NCI-H2171 treated with DMSO at 0.1 percent for 48 hours (cell line): ENCODE data around the gene GRIK2.
A peak's percentile ranks its signal among the peaks of the same experiment; 100 is the strongest.

Experiments used
- DNase-seq: peaks from one replicate; lab custom pipeline; 2025; lab: John Stamatoyannopoulos, UW

GRIK2 gene

DNA sequence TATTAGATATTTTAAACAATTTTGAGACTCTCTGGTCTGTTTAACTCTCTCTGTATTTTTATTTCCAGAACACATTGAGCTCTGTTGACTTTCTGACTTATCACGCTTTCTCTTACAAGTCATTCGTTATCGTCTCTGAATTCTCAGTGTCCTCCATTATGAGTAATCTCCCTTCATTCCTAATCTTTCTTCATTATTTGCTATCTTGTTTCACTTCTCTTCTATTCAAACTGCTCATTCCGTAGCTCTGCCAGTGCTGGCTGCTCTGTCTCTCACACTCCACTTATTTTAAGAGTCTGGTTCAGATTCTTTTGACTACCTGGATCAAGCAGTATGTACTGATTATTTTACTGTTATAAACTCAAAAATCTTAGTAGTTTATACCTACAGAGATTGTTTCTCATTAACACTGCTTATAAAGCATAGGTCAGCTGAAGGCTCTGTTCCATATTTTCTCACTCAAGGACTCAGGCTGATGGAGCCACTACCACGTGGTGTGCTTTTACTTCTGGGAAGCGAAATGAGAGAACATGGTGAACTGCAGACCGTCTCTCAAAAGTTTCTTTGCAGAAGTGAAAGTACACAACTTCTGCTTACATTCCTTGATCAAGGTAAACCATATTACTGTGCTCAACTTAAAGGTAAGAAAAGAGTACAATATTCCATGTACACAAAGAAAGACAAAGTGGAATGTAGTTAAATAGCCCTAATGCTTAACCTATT is 485.2 kb downstream of the GRIK2 start:
- DNase-seq = no peak

- no peak for DNase-seq
Measured at GRCh38 chr6:101879782-101880181, 486.3 kb downstream of the GRIK2 start.

DNA sequence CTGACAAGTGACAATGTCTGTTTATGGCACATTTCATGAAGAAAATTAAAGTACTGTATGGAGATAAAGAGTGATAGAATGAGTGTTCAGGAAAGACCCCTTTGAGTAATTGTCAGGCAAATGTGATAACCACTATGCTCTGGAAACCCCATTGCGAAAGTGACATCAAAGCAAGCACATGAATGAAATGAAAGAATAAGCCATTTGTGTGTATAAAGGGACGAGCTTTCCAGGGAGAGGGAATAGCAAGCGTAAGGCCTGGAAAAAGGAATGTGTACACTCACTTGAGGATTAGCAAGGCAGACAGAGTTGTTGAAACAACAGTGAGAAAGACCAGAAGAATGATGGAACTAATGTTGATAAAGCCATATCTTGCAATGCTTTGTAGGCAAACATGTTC is 490.0 kb downstream of the GRIK2 start:
- DNase-seq = no peak

DNA sequence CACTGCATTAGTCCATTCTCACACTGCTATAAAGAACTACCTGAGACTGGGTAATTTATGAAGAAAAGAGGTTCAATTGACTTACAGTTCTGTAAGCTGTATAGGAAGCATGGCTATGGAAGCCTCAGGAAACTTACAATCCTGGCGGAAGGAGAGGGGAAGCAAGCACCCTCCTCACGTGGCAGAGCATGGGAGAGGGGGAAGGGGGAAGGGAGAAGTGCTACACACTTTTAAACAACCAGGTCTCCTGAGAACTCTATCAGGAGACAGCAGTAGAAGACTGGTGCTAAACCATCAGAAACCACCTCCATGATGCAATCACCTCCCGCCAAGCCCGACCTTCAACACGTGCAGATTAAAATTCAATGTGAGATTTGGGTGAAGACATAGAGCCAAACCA is 494.0 kb downstream of the GRIK2 start:
- no peak for DNase-seq

DNA sequence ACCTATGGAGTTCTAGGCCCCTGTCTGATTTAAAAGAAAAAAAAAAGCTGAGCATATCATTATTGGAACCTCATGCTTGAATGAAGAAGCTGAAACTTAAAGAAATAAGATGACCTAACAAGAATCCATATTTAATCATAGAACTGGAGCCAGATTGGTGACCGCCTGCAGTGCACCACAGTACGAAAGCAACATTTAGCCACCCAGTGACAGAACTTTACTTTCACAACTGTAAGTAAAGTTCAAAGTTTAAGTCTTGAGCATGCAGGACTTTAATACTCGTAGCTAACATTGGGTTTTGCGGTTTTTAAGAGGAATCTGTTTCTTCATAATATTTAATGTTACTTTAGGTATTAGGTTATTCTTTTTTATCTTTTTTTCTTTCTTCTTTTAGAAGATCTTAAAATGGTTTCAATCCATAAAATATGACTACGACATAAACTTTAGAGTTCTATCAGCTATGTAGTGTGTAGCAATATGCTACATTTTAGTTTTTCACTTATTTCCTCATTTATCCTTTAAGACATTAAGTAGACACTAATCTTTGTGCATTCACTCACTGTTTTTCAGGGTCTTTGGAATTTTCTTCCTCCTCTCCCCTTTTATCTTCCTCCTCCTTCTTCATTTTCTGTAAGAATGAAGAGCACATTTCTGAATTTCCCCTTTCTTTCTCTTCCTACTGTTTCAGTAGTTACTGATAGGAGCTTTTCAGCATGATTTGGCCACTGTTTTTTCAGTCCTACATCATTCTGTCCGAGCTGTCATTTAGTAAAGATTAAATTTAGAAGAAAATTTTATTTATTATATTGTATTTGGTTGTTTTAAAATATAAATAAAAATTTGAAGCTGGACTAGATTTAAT is 514.1 kb downstream of the GRIK2 start:
- DNase-seq = no peak

DNA sequence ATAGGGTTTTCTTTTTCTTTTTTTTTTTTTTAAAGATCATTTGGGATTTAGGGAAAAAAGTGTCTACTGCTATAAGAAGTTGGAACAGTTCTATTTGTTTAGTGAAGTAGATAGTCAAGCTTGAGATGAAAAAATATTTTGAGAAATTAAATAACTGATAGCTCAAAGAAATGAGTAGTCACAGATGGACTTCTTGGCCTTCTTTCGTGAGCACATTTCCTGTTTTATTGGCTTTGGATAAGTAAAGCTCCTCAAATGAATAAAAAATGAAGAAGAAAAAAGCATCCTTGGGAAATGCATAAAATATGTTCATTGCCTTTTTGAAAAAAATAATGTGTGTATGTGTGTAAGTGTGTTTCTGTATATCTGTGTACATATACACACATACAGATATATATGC is 515.9 kb downstream of the GRIK2 start:
- no peak for DNase-seq

DNA sequence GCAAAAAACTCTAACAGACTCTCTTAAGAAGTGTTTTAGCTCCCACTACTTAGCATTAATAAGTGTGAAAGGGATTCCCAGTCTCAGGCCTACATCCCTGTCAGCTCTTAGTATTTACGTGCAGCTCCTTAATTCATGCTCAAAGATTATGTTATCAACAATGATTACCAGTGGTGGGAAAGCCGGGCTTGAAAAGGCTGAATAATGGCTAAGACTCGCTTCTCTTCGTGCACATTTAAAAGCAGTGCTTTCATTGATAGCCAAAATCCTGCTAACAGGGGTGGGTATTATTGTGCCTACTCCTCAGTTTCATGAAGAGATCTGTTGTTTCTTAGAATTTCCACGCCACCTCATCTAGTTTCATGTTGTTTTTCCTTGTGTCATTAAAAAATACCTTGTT is 518.8 kb downstream of the GRIK2 start:
- no peak for DNase-seq

- no peak for DNase-seq
Measured at GRCh38 chr6:101918471-101918870, 525.0 kb downstream of the GRIK2 start.

- no peak for DNase-seq
Measured at GRCh38 chr6:101921829-101922450, 528.4 kb downstream of the GRIK2 start.

DNA sequence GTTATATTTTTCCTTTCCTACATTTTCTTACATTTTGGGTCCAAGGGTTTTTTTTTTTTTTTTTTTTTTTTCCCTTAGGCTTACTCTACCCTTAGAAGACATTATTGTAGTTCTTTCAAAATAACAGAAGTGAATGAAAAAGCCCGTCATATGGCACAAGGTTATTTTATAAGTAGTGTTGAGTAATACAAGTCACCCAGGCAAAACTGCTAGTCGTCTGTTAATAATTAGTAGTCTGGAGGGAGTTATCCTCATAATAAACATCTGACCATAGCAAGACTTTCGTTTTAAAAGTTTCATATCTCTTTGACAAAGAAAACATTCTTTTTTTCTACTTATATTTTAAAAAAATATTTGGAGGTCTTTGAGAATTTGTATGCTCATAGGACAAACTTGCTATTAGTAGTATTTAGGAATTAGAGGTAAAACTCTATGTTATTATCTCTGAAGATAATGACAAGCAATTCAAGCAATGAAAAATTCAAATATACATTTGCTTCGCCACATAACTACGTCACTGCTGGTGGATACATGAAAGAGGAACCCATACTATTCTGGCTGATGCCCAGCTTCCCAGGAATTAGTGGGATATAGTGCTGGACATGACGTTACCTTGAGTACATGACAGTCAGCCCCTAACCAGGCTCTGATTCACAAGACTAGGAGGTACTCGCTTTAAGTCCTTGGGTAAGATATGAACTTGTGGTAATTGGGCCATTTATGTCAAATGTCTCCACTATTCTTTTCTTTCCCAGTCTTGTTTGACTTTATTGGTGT is 532.8 kb downstream of the GRIK2 start:
- DNase-seq = peak; percentile 7

DNA sequence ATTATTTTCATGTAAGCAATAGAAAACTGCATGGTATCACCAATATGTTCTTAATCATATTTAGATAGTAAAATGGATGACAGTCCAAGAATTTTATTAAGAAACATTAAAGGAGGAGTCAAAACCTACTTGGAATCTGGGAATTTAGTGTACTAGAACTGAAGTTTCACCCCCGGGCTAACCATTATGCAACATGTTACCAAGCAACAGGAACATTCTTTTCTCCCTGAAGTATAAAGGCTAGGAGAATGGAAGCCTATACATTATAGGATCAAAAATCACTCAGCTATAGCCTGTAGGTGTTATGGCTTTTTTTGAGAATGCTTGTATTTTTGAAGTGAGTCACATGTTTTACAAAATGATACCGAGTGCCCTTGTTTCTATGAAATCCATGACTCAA is 538.3 kb downstream of the GRIK2 start:
- DNase-seq = no peak

- no peak for DNase-seq
Measured at GRCh38 chr6:101932704-101933103, 539.2 kb downstream of the GRIK2 start.

GRCh38 chr6:101935732-101936131 is 542.2 kb downstream of the GRIK2 start:
- DNase-seq = no peak

DNA sequence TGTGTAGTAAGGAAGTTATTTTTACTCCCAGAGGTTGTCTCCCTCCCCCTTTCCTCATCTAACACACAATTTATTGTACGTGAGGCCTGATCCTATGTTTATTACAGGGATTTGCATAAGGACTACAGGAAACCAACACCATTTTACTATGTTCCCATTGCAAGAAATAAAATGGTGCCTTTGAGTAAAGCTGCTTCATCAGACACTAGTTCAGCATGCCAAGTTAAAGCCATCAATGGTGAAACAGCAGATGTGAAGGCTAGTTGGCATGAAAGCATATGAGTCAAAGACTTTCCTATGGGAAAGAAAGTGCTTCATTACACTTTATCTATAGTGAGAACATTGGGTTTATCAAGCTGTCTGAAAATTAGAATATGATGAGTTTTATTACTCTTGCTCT is 543.0 kb downstream of the GRIK2 start:
- DNase-seq = no peak

- no peak for DNase-seq
Measured at GRCh38 chr6:101937108-101937507, 543.6 kb downstream of the GRIK2 start.

DNA sequence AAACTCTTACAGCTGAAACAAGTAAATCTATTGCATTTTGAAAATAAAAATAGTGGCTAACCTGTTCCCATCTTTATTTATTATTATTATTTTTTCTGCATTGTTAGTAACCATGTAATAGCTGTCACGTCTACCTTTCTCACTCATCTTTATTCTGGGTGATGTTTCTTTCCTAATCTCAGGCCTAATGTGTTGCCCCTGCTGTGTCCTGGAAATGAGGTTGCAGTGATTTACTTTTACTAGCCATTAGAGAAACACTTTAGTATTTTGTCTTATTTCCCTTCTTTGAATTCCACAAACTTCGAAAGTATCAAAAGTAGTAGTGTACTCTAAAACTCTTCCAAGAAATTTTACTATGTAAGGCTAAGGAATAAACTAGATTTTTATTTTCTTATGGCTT is 546.9 kb downstream of the GRIK2 start:
- DNase-seq = no peak

- no peak for DNase-seq
Measured at GRCh38 chr6:101956961-101957360, 563.5 kb downstream of the GRIK2 start.

GRCh38 chr6:101961357-101961756 is 567.8 kb downstream of the GRIK2 start:
- no peak for DNase-seq

DNA sequence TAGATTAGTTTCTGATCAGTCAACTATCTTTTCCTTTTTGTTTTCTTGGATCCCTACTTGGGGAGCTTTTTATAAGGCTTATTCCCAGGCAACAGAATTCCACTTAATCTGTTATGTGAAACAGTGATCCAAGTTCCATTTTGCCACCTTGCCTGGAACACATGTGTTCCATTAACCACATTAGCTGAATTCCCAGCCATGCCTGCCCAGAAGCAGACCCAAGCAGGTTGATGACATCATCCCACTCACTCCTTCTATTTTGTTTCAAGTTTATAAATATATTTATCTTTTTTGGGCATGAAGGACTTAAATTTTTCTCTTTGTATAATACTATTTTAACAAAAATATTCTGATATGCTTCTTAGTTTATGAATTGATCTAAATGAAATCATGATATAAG is 587.4 kb downstream of the GRIK2 start:
- no peak for DNase-seq

- DNase-seq = no peak
Measured at GRCh38 chr6:101986476-101986875, 593.0 kb downstream of the GRIK2 start.

GRCh38 chr6:101992286-101992685 is 598.8 kb downstream of the GRIK2 start:
- DNase-seq = no peak

DNA sequence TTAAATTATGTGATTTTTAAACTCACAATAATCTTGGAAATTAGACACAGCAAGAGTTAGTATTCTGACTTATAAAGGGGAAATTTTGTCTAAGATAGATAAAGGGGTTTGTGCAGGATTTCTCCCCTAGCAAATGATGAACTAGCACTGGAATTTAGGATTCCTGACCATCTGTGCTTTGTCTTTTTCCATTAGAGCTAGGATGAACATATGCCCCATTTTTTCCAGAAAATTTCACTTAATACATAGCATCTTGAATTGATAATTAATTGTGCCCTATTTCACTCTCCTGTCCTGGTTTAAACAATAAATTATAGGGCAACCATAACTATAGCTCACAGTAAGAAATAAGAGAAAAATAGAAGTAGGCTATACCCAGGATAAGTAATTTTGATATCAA is 601.0 kb downstream of the GRIK2 start:
- no peak for DNase-seq
